HG03039 (cell line): ENCODE data around the gene DNASE1L3.
"Not testable (repeated sequence)": the region's sequence is repeated elsewhere in the genome, so short reads cannot be mapped to it uniquely, and the experiment has no call there.

Experiments used
- ATAC-seq: cut with Tn5 transposase; IDR thresholded peaks from one replicate; pipeline ENCODE4 v1.9.1; 2021; ENCODE audit warnings: mild to moderate bottlenecking, moderate library complexity; ENCODE audit not compliant: unreplicated experiment

DNASE1L3 gene

DNA sequence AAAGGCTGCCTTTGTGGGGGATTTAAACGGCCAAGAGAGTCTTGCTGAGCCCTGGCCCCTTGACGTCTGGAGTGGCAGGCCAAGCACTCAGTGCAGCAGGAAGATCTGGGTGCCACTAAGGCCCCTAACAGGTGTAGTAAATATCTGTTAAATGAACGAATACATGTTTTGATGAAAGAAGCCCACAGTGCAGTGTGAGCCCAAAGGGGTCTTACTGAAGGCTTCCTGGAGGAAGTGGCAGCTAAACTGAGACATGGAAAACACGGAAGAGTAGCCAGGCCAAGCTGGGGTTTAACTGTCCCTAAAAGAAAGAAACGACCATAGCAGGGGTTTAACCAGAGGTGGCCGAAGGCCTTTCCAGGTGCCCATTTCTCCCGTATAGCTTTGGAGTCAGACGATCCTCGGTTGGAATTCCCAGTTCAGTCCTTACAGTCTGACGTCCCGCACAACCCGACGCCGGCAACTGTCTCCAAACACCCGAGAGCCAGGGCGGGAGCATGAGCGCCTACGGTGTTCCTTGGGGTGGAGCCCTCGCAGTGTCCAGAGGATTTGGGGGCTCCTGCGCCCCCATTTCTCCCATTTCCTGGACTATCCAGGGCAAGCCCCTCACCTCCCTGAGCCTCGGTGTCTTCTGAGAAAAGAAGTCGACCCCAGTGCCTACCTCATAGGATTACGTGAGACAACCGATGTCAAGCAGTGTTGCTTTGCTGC is 25.9 kb upstream of the DNASE1L3 start:
- ATAC-seq, result no peak

DNA sequence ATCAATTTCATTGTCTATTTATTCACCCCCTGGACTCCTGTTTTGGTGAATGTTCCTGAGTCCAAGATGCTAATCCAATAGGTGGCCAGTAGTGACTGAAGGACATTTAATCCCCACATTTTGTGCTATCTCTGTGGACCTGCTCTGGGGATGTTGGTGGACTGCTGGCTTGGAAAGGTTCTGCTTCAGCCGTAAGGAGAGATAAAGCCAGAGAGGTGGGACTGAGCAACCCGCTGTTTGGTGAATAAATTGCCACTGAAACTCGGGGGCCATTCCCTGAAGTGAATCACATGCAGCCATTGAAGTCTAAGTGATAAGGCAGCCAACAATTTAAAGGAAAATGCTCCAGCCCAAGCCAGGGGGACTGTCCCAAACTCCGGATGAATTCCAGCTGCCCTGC is 25.2 kb upstream of the DNASE1L3 start:
- no peak for ATAC-seq

DNA sequence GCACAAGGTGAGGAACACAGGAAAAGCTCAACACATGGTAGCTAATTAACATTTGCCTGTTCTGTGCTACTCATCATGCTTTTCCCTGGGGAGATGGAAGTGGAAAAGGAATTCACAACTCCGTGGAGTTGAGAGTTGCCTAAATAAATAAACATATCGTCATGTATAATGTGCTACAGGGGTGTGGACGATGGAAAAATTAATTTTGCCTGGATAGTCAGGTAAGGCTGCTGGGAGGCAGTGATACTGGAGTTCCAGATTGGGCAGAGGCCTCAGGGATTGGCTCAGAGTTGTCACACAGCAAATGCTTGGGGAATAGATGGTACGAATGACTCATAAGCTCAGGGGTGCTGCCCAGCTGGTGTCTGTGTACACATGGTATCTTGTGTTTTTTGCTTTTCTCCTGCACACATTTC is 23.8 kb upstream of the DNASE1L3 start:
- no peak for ATAC-seq

- ATAC-seq, result no peak
Observed at GRCh38 chr3:58231666-58232065, 20.9 kb upstream of the DNASE1L3 start.

DNA sequence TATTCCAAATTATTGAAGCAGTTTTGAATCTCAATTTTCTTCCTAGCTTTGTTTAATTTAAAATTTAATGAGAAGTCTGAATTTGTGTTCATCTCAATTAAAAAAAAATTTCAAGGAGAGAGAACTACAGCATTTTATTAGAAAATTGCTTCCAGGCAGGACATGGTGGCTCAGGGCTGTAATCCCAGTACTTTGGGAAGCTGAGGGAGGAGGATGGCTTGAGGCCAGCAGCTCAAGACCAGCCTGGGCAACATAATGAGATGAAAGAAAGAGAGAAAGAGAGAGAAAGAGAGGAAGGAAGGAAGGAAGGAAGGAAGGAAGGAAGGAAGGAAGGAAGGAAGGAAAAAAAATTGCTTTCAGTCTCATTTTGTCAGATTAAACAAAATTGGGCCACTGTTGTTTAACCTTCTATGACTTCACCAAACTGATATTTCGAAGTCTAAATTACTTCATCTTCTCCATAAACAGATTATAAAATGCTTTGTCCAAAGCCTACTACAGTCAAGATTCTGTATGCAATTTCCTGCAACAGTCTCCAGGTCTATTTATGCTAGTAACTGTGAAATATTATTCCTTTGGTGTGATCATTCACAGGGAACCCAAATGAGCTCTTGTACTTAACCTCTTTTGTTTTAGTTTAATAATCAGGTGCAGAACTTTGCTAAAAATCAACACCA is 20.2 kb upstream of the DNASE1L3 start:
- ATAC-seq, result no peak

- not testable (repeated sequence) for ATAC-seq
Observed at GRCh38 chr3:58227933-58228332, 17.2 kb upstream of the DNASE1L3 start.

GRCh38 chr3:58223855-58224254 is 13.1 kb upstream of the DNASE1L3 start:
- ATAC-seq, result no peak

DNA sequence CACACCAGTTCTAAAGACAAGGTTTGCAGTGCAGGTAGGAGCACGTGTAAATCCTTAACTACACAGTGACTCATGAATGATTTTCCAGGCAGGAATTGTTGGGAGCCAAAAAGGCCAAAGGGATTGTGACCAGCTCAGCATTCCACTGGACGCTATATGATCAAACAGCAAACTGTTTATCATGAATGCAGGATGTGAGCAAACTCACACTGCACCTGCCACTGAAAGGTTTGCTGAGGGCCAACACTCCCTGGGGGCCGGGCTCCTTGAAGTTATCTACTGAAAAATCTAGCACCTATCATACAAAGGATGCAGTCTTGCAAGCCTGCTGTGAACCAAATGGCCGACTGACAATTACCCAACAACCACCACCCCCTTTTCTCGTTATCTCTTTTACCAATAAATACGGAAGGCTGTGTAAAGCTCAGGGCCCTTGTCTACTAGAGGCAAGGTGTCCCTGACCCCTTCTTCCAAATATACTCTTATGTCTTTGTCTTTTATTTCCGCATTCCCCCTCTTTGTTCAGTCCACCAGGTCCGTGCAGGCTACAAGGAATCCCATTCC is 11.5 kb upstream of the DNASE1L3 start:
- no peak for ATAC-seq

GRCh38 chr3:58218904-58219303 is 8.1 kb upstream of the DNASE1L3 start:
- no peak for ATAC-seq

GRCh38 chr3:58217209-58217811 is 6.5 kb upstream of the DNASE1L3 start:
- no peak for ATAC-seq

DNA sequence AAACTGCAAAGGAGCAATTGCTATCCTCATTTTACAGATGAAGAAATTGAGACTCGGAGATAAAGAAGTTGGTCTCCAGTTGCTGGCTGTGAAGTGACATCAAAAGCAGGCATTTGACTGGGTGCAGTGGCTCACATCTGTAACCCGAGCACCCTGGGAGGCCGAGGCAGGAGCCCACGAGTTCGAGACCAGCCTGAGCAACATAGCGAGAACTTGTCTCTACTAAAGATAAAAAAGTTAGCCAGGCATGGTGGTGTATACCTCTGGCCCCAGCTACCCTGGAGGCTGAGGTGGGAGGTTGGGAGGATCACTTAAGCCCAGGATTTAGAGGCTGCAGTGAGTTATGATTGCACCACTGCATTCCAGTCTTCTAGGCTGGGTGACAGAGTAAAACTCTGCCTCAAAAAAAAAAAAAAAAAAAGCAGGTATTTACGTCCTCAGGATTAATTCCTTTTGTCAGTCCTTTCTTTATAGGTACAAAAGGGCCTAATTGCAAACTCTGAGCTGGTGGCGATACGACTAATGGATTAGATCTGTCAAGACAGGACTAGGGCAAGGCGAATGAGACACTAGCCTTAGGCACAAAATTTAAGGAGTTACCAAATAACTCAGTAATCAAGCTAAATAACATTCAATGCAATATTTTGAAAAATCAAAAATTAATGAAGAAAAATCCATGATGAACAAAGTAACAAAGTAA is 5.9 kb upstream of the DNASE1L3 start:
- ATAC-seq, result no peak

GRCh38 chr3:58215317-58216025 is 4.7 kb upstream of the DNASE1L3 start:
- no peak for ATAC-seq

DNA sequence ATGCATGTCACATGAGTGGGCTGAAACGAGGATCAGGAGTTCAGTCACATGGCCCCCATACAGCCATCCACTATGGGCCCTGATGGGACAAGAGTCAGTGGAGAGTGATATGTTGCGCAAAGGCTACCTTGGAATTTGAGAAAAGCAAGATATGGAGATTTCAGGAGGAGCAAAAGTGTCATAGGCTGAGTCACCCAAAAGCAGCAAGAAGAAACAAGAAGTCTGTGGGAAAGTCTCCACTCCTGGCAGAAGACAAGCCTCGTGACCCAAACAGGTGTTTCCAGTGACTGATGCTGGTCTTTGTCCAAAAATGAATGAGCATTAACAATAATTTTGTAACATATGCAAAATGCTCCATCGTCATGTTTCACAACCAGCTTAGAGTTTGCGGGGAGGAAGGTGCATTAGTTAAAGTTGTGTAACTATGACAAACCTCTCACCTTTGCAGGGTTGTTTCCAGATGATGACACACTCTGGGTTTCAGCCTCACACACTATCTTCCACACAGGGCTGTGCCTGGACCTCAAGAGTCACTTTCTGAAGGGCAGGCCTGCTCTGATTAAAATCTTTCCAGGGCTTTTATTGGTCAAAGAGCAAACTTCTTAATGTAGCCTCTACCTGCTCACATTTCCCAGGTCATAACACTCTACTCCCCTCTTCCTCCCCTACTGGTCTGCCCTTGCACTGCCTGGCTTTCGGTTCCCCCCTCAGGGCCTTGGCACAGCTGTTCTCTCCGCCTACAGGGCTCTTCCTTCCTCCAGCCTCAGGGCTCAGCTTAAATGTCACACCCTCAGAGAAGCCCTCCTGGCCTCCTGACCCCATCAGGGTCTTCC is 3.9 kb upstream of the DNASE1L3 start:
- ATAC-seq, result peak; percentile 81

GRCh38 chr3:58209933-58210332 is 839 bp downstream of the DNASE1L3 start:
- no peak for ATAC-seq

DNA sequence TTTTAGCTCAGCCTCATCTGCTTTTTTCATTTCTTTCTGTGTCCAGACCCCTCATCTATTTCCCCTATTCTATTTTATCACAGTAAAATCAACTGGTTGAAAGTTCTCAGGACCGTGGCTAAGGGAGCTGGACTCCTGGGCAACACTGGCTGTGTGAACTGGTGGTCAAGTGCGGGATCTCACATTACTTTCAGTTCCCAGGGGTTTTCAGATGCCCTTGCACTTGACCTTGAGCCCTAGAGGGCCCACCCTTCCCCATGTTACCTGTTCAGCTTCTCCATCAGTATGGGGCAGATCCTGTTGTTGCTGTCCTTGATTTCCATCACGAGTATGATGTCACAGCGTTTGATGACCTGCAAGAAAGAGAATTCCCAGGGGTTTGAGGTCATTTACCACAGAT is 2.8 kb downstream of the DNASE1L3 start:
- ATAC-seq, result no peak

GRCh38 chr3:58206406-58207011 is 4.3 kb downstream of the DNASE1L3 start:
- no peak for ATAC-seq

- ATAC-seq, result no peak
Observed at GRCh38 chr3:58205981-58206380, 4.8 kb downstream of the DNASE1L3 start.

GRCh38 chr3:58204720-58205119 is 6.1 kb downstream of the DNASE1L3 start:
- ATAC-seq, result no peak

GRCh38 chr3:58203541-58203940 is 7.2 kb downstream of the DNASE1L3 start:
- no peak for ATAC-seq
